HG03354 (cell line): ENCODE data around the gene ASB3.

Experiments used
- ATAC-seq: cut with Tn5 transposase; IDR thresholded peaks from one replicate; pipeline ENCODE4 v1.9.1; 2021; ENCODE audit warnings: mild to moderate bottlenecking; ENCODE audit not compliant: unreplicated experiment, poor library complexity, severe bottlenecking

ASB3 gene

DNA sequence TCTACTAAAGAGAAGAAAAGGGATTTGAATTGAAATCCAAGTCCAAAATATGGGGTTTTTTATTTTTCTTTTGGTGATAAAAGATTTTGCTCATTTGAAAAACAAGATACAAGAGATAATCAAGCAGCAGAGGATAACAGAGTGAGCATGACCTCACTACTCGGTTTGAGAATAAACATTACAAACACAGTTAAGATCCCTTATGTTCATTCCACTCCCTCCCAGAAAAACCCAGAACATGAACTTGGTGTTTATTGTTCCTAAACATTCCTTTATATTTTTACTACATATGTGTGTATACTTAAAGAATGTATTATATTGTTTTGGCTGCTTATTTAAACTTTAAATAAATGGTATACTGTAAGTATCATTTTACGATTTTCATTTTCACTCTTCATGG, 165.8 kb downstream of the ASB3 start:
- no peak for ATAC-seq
